CD14-positive monocyte (primary cell): Measurements from ENCODE around the gene TANGO6. TPM values are rescaled to one million over a fixed set of nuclear protein-coding genes. Genes with fewer than 3 reads are reported as not detected.

Experiments
- DNase-seq, 3 donors: peaks; one replicate each; pipeline ENCODE4 v3.0.0-alpha.2; 2011 to 2022
- H2AFZ ChIP-seq: 2 replicates; pipeline ENCODE4 v1.6.0; 2012; ENCODE audit warnings: mild to moderate bottlenecking, low read depth, low read length, inconsistent platforms; ENCODE audit not compliant: insufficient read depth, poor library complexity, severe bottlenecking
- H3K27ac ChIP-seq, 2 donors: 1 replicate in 1 of 2; 2 replicates in 1 of 2; pipeline ENCODE4 v1.5.1; 2012 to 2013; ENCODE audit warnings: low read length in 2 of 2, control low read depth in 1 of 2, inconsistent platforms in 1 of 2, low read depth in 1 of 2, mild to moderate bottlenecking in 1 of 2
- H3K27me3 ChIP-seq, 2 donors: one replicate each; pipeline versions ENCODE4 v1.6.0 to v1.6.1; 2011 to 2013; ENCODE audit warnings: low read length in 2 of 2; ENCODE audit not compliant: control insufficient read depth in 2 of 2, insufficient read depth in 2 of 2
- H3K36me3 ChIP-seq, 2 donors: replicated peaks in 1 of 2; 1 replicate in 1 of 2; 2 replicates in 1 of 2; pipeline versions ENCODE4 v1.5.1 to v1.6.1; 2012 to 2013; ENCODE audit warnings: low read length in 2 of 2, control low read depth in 1 of 2, inconsistent platforms in 1 of 2, mild to moderate bottlenecking in 1 of 2; ENCODE audit not compliant: insufficient read depth in 2 of 2, control insufficient read depth in 1 of 2
- H3K4me1 ChIP-seq, 2 donors: 1 replicate in 1 of 2; 2 replicates in 1 of 2; pipeline versions ENCODE4 v1.5.1 to v1.6.1; 2012 to 2013; ENCODE audit warnings: low read length in 2 of 2, control low read depth in 1 of 2, inconsistent platforms in 1 of 2, mild to moderate bottlenecking in 1 of 2, moderate library complexity in 1 of 2; ENCODE audit not compliant: insufficient read depth in 2 of 2, control insufficient read depth in 1 of 2
- H3K4me2 ChIP-seq: replicated peaks from 2 replicates; pipeline ENCODE3; 2012; ENCODE audit warnings: low read length, moderate library complexity, mild to moderate bottlenecking; ENCODE audit not compliant: poor library complexity, severe bottlenecking; ENCODE audit errors: extremely low read depth
- H3K4me3 ChIP-seq, 3 experiments: fragments of 200-600 bp in 1 of 3; sonication (generic) in 1 of 3; replicated peaks in 1 of 3; 1 replicate in 2 of 3; 2 replicates in 1 of 3; pipeline ENCODE4 v1.5.1; 2011 to 2013; ENCODE audit warnings: low read length in 3 of 3, mild to moderate bottlenecking in 3 of 3, control low read depth in 2 of 3, low read depth in 2 of 3, inconsistent platforms in 1 of 3, moderate library complexity in 1 of 3
- H3K79me2 ChIP-seq: 2 replicates; pipeline ENCODE4 v1.6.0; 2012; ENCODE audit warnings: mild to moderate bottlenecking, control low read depth, inconsistent platforms, low read length, moderate library complexity; ENCODE audit not compliant: insufficient read depth
- H3K9ac ChIP-seq: 2 replicates; pipeline ENCODE4 v1.6.0; 2017; ENCODE audit warnings: low read length, mild to moderate bottlenecking; ENCODE audit not compliant: insufficient read depth, poor library complexity, severe bottlenecking
- H3K9me3 ChIP-seq, 2 donors: replicated peaks in 1 of 2; 1 replicate in 1 of 2; 2 replicates in 1 of 2; pipeline versions ENCODE4 v1.5.1 to v1.6.1; 2012 to 2013; ENCODE audit warnings: low read length in 2 of 2, control low read depth in 1 of 2; ENCODE audit not compliant: control insufficient read depth in 1 of 2, insufficient read depth in 1 of 2
- H4K20me1 ChIP-seq: 2 replicates; pipeline ENCODE4 v1.6.0; 2012; ENCODE audit warnings: mild to moderate bottlenecking, low read length, control low read depth, moderate library complexity; ENCODE audit not compliant: insufficient read depth
- H3K27ac Mint-ChIP-seq, 7 donors: one replicate each; pipeline ENCODE4 v1.8.0; 2020; ENCODE audit warnings: mild to moderate bottlenecking in 7 of 7, mixed read lengths in 7 of 7, moderate library complexity in 6 of 7, inconsistent platforms in 2 of 7
- H3K27me3 Mint-ChIP-seq, 3 donors: one replicate each; pipeline ENCODE4 v1.8.0; 2021 to 2022; ENCODE audit warnings: low read depth in 3 of 3, mild to moderate bottlenecking in 3 of 3, mixed read lengths in 3 of 3, moderate library complexity in 3 of 3, inconsistent platforms in 1 of 3
- H3K36me3 Mint-ChIP-seq, 2 donors: one replicate each; pipeline ENCODE4 v1.8.0; 2020; ENCODE audit warnings: mixed read lengths in 2 of 2, inconsistent platforms in 1 of 2, mild to moderate bottlenecking in 1 of 2
- H3K4me1 Mint-ChIP-seq: one replicate; pipeline ENCODE4 v1.8.0; 2020; ENCODE audit warnings: mild to moderate bottlenecking, mixed read lengths
- H3K4me3 Mint-ChIP-seq, 2 donors: one replicate each; pipeline ENCODE4 v1.8.0; 2020; ENCODE audit warnings: mild to moderate bottlenecking in 2 of 2, mixed read lengths in 2 of 2, moderate library complexity in 1 of 2
- H3K9me3 Mint-ChIP-seq, 7 donors: one replicate each; pipeline ENCODE4 v1.8.0; 2020 to 2022; ENCODE audit warnings: mixed read lengths in 7 of 7, mild to moderate bottlenecking in 6 of 7, moderate library complexity in 6 of 7, inconsistent platforms in 2 of 7
- CTCF ChIP-seq: fragments of 200-600 bp; IDR thresholded peaks from one replicate; pipeline ENCODE4 v1.8.0; 2022; ENCODE audit warnings: antibody characterized with exemption, mild to moderate bottlenecking
- WGBS: methylation state at CpG from one replicate; pipeline ENCODE4 v1.1.5; 2013; ENCODE audit warnings: missing lambda C conversion rate; ENCODE audit not compliant: insufficient coverage; 5-methylcytosine and 5-hydroxymethylcytosine counted together
- intact Hi-C, 2 donors: fragments of 100-400 bp; cut with micrococcal nuclease; formaldehyde crosslinking; loops; one replicate each; pipeline versions ENCODE4 v1.15.0 to v1.15.1; 2023
- polyA plus RNA-seq, 3 donors: library from polyadenylated mRNA; depleted of rRNA in 1 of 3; unstranded in 2 of 3; stranded (reverse) in 1 of 3; fragments of 300-500 nt in 2 of 3; fragments of >200 nt in 1 of 3; fragmentation: Illumina TruSeq in 2 of 3; gene quantifications; 1 replicate in 2 of 3; 2 replicates in 1 of 3; pipeline ENCODE4 v1.2.3, GENCODE V29; 2012 to 2021

TANGO6 gene
- polyA plus RNA-seq, 3 donors: 6.5 to 8.1 (median 7.3) TPM

GRCh38 chr16:69111216-69111875 is 268.0 kb downstream of the TANGO6 start:
- peak overlapping the region in 1 of 7 donors; percentile 36 for H3K27ac Mint-ChIP-seq

DNA sequence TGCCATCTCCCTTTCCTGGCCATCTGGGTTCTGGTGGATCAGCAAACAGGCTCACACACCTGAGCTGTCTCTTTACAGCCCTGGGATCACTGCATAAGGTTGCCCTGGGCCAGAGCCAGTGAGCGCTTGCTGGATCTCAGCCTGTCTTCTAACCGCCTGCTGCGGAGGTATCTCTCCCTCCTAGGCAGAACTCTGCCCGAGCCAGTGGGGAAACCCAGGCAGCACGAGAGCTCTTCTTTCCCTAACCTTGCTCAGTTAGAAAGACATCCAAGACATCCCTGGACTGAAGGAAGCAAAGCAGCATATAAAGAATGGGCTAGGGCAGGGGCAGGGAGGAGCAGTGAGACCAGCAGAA is 268.5 kb downstream of the TANGO6 start:
- Histone ChIP-seq H3K9ac (no peak overlapping the region), H3K4me1 (peaks cover 4 to 12% of the 10 kb centered on the region in 2 donors), H3K79me2 (no peaks in the 10 kb centered on the region), H3K4me2 (no peak overlapping the region), H3K27ac (no peak overlapping the region), H3K4me3 (no peak overlapping the region), H3K9me3 (no peaks in the 10 kb centered on the region), H3K27me3 (peaks cover 9 to 23% of the 10 kb centered on the region in 2 donors), H2AFZ (no peak overlapping the region), H4K20me1 (peaks cover 88% of the 10 kb centered on the region), H3K36me3 (peaks cover 23 to 49% of the 10 kb centered on the region in 2 donors)
- intact Hi-C loops: no loop called here
- H3K9me3 Mint-ChIP-seq: peaks cover 0 to 3% (median 0%) of the 10 kb centered on the region in 7 donors
- H3K27me3 Mint-ChIP-seq: peaks cover 27 to 29% (median 28%) of the 10 kb centered on the region in 3 donors
- peak overlapping the region in 1 of 7 donors; percentile 73 for H3K27ac Mint-ChIP-seq
- H3K4me3 Mint-ChIP-seq: no peak overlapping the region
- DNase-seq: no peak
- peaks cover 49% of the 10 kb centered on the region in 2 donors for H3K36me3 Mint-ChIP-seq
- WGBS: 100% methylated on average over 2 of the region's 5 CpGs
- no peak for TF ChIP-seq CTCF
- H3K4me1 Mint-ChIP-seq: peaks cover 17% of the 10 kb centered on the region

More at GRCh38 chr16:69111216-69111875, 268.0 kb downstream of the TANGO6 start:
- no peak overlapping the region for H3K4me2 ChIP-seq
- no peaks in the 10 kb centered on the region for H3K79me2 ChIP-seq
- intact Hi-C loops: no loop called here
- Mint-ChIP-seq H3K27me3 (peaks cover 31 to 32% (median 32%) of the 10 kb centered on the region in 3 donors), H3K4me3 (no peak overlapping the region), H3K4me1 (peaks cover 19% of the 10 kb centered on the region), H3K9me3 (peaks cover 0 to 3% (median 0%) of the 10 kb centered on the region in 7 donors), H3K36me3 (peaks cover 45 to 47% of the 10 kb centered on the region in 2 donors)
- TF ChIP-seq CTCF: no peak
- no peak overlapping the region for H3K27ac ChIP-seq
- peaks cover 12 to 28% of the 10 kb centered on the region in 2 donors for H3K27me3 ChIP-seq
- H3K4me3 ChIP-seq: no peak overlapping the region
- no peaks in the 10 kb centered on the region for H3K9me3 ChIP-seq
- peaks cover 88% of the 10 kb centered on the region for H4K20me1 ChIP-seq
- no peak overlapping the region for H2AFZ ChIP-seq
- H3K36me3 ChIP-seq: peaks cover 20 to 44% of the 10 kb centered on the region in 2 donors
- no peak for DNase-seq
- H3K9ac ChIP-seq: no peak overlapping the region
- peaks cover 9 to 17% of the 10 kb centered on the region in 2 donors for H3K4me1 ChIP-seq
- WGBS: 71% methylated on average over 5 of the region's 6 CpGs
